Type B pancreatic cell (in vitro differentiated cells): ENCODE data around the gene TIMM17A. TPM values are rescaled to one million over a fixed set of nuclear protein-coding genes. Genes with fewer than 3 reads are reported as not detected.
A peak's percentile ranks its signal among the peaks of the same experiment; 100 is the strongest.

Experiments used
- DNase-seq: peaks from one replicate; pipeline ENCODE4 v3.0.0; 2021; ENCODE audit warnings: mixed read lengths; ENCODE audit not compliant: unreplicated experiment; ENCODE audit errors: extremely low spot score
- H3K27ac Mint-ChIP-seq: 2 replicates; pipeline ENCODE4 v1.8.0; 2021; ENCODE audit warnings: mild to moderate bottlenecking, mixed read lengths
- H3K27me3 Mint-ChIP-seq: 2 replicates; pipeline ENCODE4 v1.8.0; 2021; ENCODE audit warnings: mixed read lengths
- H3K36me3 Mint-ChIP-seq: 2 replicates; pipeline ENCODE4 v1.8.0; 2021; ENCODE audit warnings: mixed read lengths
- H3K4me1 Mint-ChIP-seq: one replicate; pipeline ENCODE4 v1.8.0; 2021; ENCODE audit warnings: mixed read lengths; ENCODE audit not compliant: unreplicated experiment
- H3K4me3 Mint-ChIP-seq: 2 replicates; pipeline ENCODE4 v1.8.0; 2021; ENCODE audit warnings: mild to moderate bottlenecking, mixed read lengths
- H3K9me3 Mint-ChIP-seq: 2 replicates; pipeline ENCODE4 v1.8.0; 2021; ENCODE audit warnings: mixed read lengths
- CTCF ChIP-seq: fragments of 200-600 bp; sonication (generic); conservative IDR thresholded peaks from 2 replicates; pipeline ENCODE4 v1.5.0; 2021; ENCODE audit warnings: antibody characterized with exemption, mild to moderate bottlenecking
- total RNA-seq: library from RNA; stranded (reverse); gene quantifications from 2 replicates; pipeline ENCODE4 v1.2.1, GENCODE V29; 2021; ENCODE audit warnings: low replicate concordance

Gene TIMM17A
- total RNA-seq, 1 donor from 2014 or later, result 50.2 TPM

- Mint-ChIP-seq H3K9me3 (no peaks in the 10 kb centered on the region), H3K27me3 (peaks cover 3% of the 10 kb centered on the region), H3K36me3 (no peaks in the 10 kb centered on the region), H3K27ac (no peak overlapping the region), H3K4me3 (no peak overlapping the region), H3K4me1 (peaks cover 51% of the 10 kb centered on the region)
- no peak for TF ChIP-seq CTCF
- DNase-seq, result no peak
These were observed 40.7 kb upstream of the TIMM17A start for GRCh38 chr1:201914456-201915235.

- DNase-seq, result no peak
- Mint-ChIP-seq H3K27me3 (peaks cover 3% of the 10 kb centered on the region), H3K9me3 (no peaks in the 10 kb centered on the region), H3K4me3 (peak overlapping the region; percentile 34), H3K4me1 (peaks cover 47% of the 10 kb centered on the region), H3K36me3 (no peaks in the 10 kb centered on the region), H3K27ac (peak overlapping the region; percentile 72)
- no peak for TF ChIP-seq CTCF
These were observed 38.6 kb upstream of the TIMM17A start for GRCh38 chr1:201916649-201917249.

GRCh38 chr1:201917362-201918033 lies 37.8 kb upstream of the TIMM17A start:
- peaks cover 3% of the 10 kb centered on the region for H3K27me3 Mint-ChIP-seq
- H3K4me1 Mint-ChIP-seq, result peaks cover 41% of the 10 kb centered on the region

GRCh38 chr1:201918343-201918742 lies 37.0 kb upstream of the TIMM17A start:
- Mint-ChIP-seq H3K36me3 (no peaks in the 10 kb centered on the region), H3K4me1 (peaks cover 41% of the 10 kb centered on the region), H3K9me3 (no peaks in the 10 kb centered on the region), H3K27me3 (peaks cover 3% of the 10 kb centered on the region), H3K4me3 (no peak overlapping the region), H3K27ac (no peak overlapping the region)
- DNase-seq, result no peak
- no peak for TF ChIP-seq CTCF

More at GRCh38 chr1:201917362-201918033, 37.8 kb upstream of the TIMM17A start:
- Mint-ChIP-seq H3K4me3 (no peak overlapping the region), H3K9me3 (no peaks in the 10 kb centered on the region), H3K27ac (no peak overlapping the region), H3K36me3 (no peaks in the 10 kb centered on the region)
- TF ChIP-seq CTCF, result no peak
- no peak for DNase-seq

GRCh38 chr1:201921952-201922558 lies 33.2 kb upstream of the TIMM17A start:
- Mint-ChIP-seq H3K9me3 (no peaks in the 10 kb centered on the region), H3K4me1 (peaks cover 25% of the 10 kb centered on the region), H3K4me3 (no peak overlapping the region), H3K27ac (no peak overlapping the region), H3K36me3 (no peaks in the 10 kb centered on the region), H3K27me3 (no peaks in the 10 kb centered on the region)
- no peak for TF ChIP-seq CTCF
- DNase-seq, result no peak
